CD14-positive monocyte (primary cell): ENCODE results near the gene CCDC68. TPM values are rescaled to one million over a fixed set of nuclear protein-coding genes. Genes with fewer than 3 reads are reported as not detected.

ENCODE experiments used
- DNase-seq, 3 donors: peaks; one replicate each; pipeline ENCODE4 v3.0.0-alpha.2; 2011 to 2022
- H2AFZ ChIP-seq: 2 replicates; pipeline ENCODE4 v1.6.0; 2012; ENCODE audit warnings: mild to moderate bottlenecking, low read depth, low read length, inconsistent platforms; ENCODE audit not compliant: insufficient read depth, poor library complexity, severe bottlenecking
- H3K27ac ChIP-seq, 2 donors: 1 replicate in 1 of 2; 2 replicates in 1 of 2; pipeline ENCODE4 v1.5.1; 2012 to 2013; ENCODE audit warnings: low read length in 2 of 2, control low read depth in 1 of 2, inconsistent platforms in 1 of 2, low read depth in 1 of 2, mild to moderate bottlenecking in 1 of 2
- H3K27me3 ChIP-seq, 2 donors: one replicate each; pipeline versions ENCODE4 v1.6.0 to v1.6.1; 2011 to 2013; ENCODE audit warnings: low read length in 2 of 2; ENCODE audit not compliant: control insufficient read depth in 2 of 2, insufficient read depth in 2 of 2
- H3K36me3 ChIP-seq, 2 donors: replicated peaks in 1 of 2; 1 replicate in 1 of 2; 2 replicates in 1 of 2; pipeline versions ENCODE4 v1.5.1 to v1.6.1; 2012 to 2013; ENCODE audit warnings: low read length in 2 of 2, control low read depth in 1 of 2, inconsistent platforms in 1 of 2, mild to moderate bottlenecking in 1 of 2; ENCODE audit not compliant: insufficient read depth in 2 of 2, control insufficient read depth in 1 of 2
- H3K4me1 ChIP-seq, 2 donors: 1 replicate in 1 of 2; 2 replicates in 1 of 2; pipeline versions ENCODE4 v1.5.1 to v1.6.1; 2012 to 2013; ENCODE audit warnings: low read length in 2 of 2, control low read depth in 1 of 2, inconsistent platforms in 1 of 2, mild to moderate bottlenecking in 1 of 2, moderate library complexity in 1 of 2; ENCODE audit not compliant: insufficient read depth in 2 of 2, control insufficient read depth in 1 of 2
- H3K4me2 ChIP-seq: replicated peaks from 2 replicates; pipeline ENCODE3; 2012; ENCODE audit warnings: low read length, moderate library complexity, mild to moderate bottlenecking; ENCODE audit not compliant: poor library complexity, severe bottlenecking; ENCODE audit errors: extremely low read depth
- H3K4me3 ChIP-seq, 3 experiments: fragments of 200-600 bp in 1 of 3; sonication (generic) in 1 of 3; replicated peaks in 1 of 3; 1 replicate in 2 of 3; 2 replicates in 1 of 3; pipeline ENCODE4 v1.5.1; 2011 to 2013; ENCODE audit warnings: low read length in 3 of 3, mild to moderate bottlenecking in 3 of 3, control low read depth in 2 of 3, low read depth in 2 of 3, inconsistent platforms in 1 of 3, moderate library complexity in 1 of 3
- H3K79me2 ChIP-seq: 2 replicates; pipeline ENCODE4 v1.6.0; 2012; ENCODE audit warnings: mild to moderate bottlenecking, control low read depth, inconsistent platforms, low read length, moderate library complexity; ENCODE audit not compliant: insufficient read depth
- H3K9ac ChIP-seq: 2 replicates; pipeline ENCODE4 v1.6.0; 2017; ENCODE audit warnings: low read length, mild to moderate bottlenecking; ENCODE audit not compliant: insufficient read depth, poor library complexity, severe bottlenecking
- H3K9me3 ChIP-seq, 2 donors: replicated peaks in 1 of 2; 1 replicate in 1 of 2; 2 replicates in 1 of 2; pipeline versions ENCODE4 v1.5.1 to v1.6.1; 2012 to 2013; ENCODE audit warnings: low read length in 2 of 2, control low read depth in 1 of 2; ENCODE audit not compliant: control insufficient read depth in 1 of 2, insufficient read depth in 1 of 2
- H4K20me1 ChIP-seq: 2 replicates; pipeline ENCODE4 v1.6.0; 2012; ENCODE audit warnings: mild to moderate bottlenecking, low read length, control low read depth, moderate library complexity; ENCODE audit not compliant: insufficient read depth
- H3K27ac Mint-ChIP-seq, 7 donors: one replicate each; pipeline ENCODE4 v1.8.0; 2020; ENCODE audit warnings: mild to moderate bottlenecking in 7 of 7, mixed read lengths in 7 of 7, moderate library complexity in 6 of 7, inconsistent platforms in 2 of 7
- H3K27me3 Mint-ChIP-seq, 3 donors: one replicate each; pipeline ENCODE4 v1.8.0; 2021 to 2022; ENCODE audit warnings: low read depth in 3 of 3, mild to moderate bottlenecking in 3 of 3, mixed read lengths in 3 of 3, moderate library complexity in 3 of 3, inconsistent platforms in 1 of 3
- H3K36me3 Mint-ChIP-seq, 2 donors: one replicate each; pipeline ENCODE4 v1.8.0; 2020; ENCODE audit warnings: mixed read lengths in 2 of 2, inconsistent platforms in 1 of 2, mild to moderate bottlenecking in 1 of 2
- H3K4me1 Mint-ChIP-seq: one replicate; pipeline ENCODE4 v1.8.0; 2020; ENCODE audit warnings: mild to moderate bottlenecking, mixed read lengths
- H3K4me3 Mint-ChIP-seq, 2 donors: one replicate each; pipeline ENCODE4 v1.8.0; 2020; ENCODE audit warnings: mild to moderate bottlenecking in 2 of 2, mixed read lengths in 2 of 2, moderate library complexity in 1 of 2
- H3K9me3 Mint-ChIP-seq, 7 donors: one replicate each; pipeline ENCODE4 v1.8.0; 2020 to 2022; ENCODE audit warnings: mixed read lengths in 7 of 7, mild to moderate bottlenecking in 6 of 7, moderate library complexity in 6 of 7, inconsistent platforms in 2 of 7
- CTCF ChIP-seq: fragments of 200-600 bp; IDR thresholded peaks from one replicate; pipeline ENCODE4 v1.8.0; 2022; ENCODE audit warnings: antibody characterized with exemption, mild to moderate bottlenecking
- WGBS: methylation state at CpG from one replicate; pipeline ENCODE4 v1.1.5; 2013; ENCODE audit warnings: missing lambda C conversion rate; ENCODE audit not compliant: insufficient coverage; 5-methylcytosine and 5-hydroxymethylcytosine counted together
- intact Hi-C, 2 donors: fragments of 100-400 bp; cut with micrococcal nuclease; formaldehyde crosslinking; loops; one replicate each; pipeline versions ENCODE4 v1.15.0 to v1.15.1; 2023
- polyA plus RNA-seq, 3 donors: library from polyadenylated mRNA; depleted of rRNA in 1 of 3; unstranded in 2 of 3; stranded (reverse) in 1 of 3; fragments of 300-500 nt in 2 of 3; fragments of >200 nt in 1 of 3; fragmentation: Illumina TruSeq in 2 of 3; gene quantifications; 1 replicate in 2 of 3; 2 replicates in 1 of 3; pipeline ENCODE4 v1.2.3, GENCODE V29; 2012 to 2021

Gene CCDC68
- polyA plus RNA-seq, 3 donors = 0.09 to 0.15 TPM; not detected in 1

- H3K27ac Mint-ChIP-seq = no peak overlapping the region
- peaks cover 0 to 3% (median 0%) of the 10 kb centered on the region in 3 donors for H3K27me3 Mint-ChIP-seq
- H3K9me3 Mint-ChIP-seq = peaks cover 0 to 4% (median 0%) of the 10 kb centered on the region in 7 donors
- no peaks in the 10 kb centered on the region for H3K9me3 ChIP-seq
- H3K4me2 ChIP-seq = no peak overlapping the region
- H3K79me2 ChIP-seq = no peaks in the 10 kb centered on the region
- no peak overlapping the region for H2AFZ ChIP-seq
- H3K36me3 ChIP-seq = no peaks in the 10 kb centered on the region
- no peaks in the 10 kb centered on the region for H3K4me1 ChIP-seq
- no peak overlapping the region for H3K4me3 Mint-ChIP-seq
- H3K4me1 Mint-ChIP-seq = no peaks in the 10 kb centered on the region
- intact Hi-C loops = no loop called here
- WGBS = 86% methylated on average over 1 of the region's 6 CpGs
- DNase-seq = no peak
- no peaks in the 10 kb centered on the region for H3K36me3 Mint-ChIP-seq
- H3K4me3 ChIP-seq = no peak overlapping the region
- no peaks in the 10 kb centered on the region for H4K20me1 ChIP-seq
- H3K27ac ChIP-seq = no peak overlapping the region
- no peaks in the 10 kb centered on the region for H3K27me3 ChIP-seq
- no peak for TF ChIP-seq CTCF
- no peak overlapping the region for H3K9ac ChIP-seq
Measured at GRCh38 chr18:54883816-54884604, 75.3 kb downstream of the CCDC68 start.

- no peaks in the 10 kb centered on the region for H3K4me1 Mint-ChIP-seq
- H3K27me3 ChIP-seq = no peaks in the 10 kb centered on the region
- no peaks in the 10 kb centered on the region for H3K79me2 ChIP-seq
- no peaks in the 10 kb centered on the region for H3K4me1 ChIP-seq
- 100% methylated on average over 2 of the region's 4 CpGs for WGBS
- H3K4me3 ChIP-seq = no peak overlapping the region
- DNase-seq = no peak
- H3K27me3 Mint-ChIP-seq = peaks cover 0 to 3% (median 0%) of the 10 kb centered on the region in 3 donors
- no peaks in the 10 kb centered on the region for H4K20me1 ChIP-seq
- no peak overlapping the region for H3K9ac ChIP-seq
- H2AFZ ChIP-seq = no peak overlapping the region
- H3K36me3 Mint-ChIP-seq = no peaks in the 10 kb centered on the region
- no peak overlapping the region for H3K27ac ChIP-seq
- intact Hi-C loops = no loop called here
- H3K4me2 ChIP-seq = no peak overlapping the region
- no peaks in the 10 kb centered on the region for H3K9me3 ChIP-seq
- no peak for TF ChIP-seq CTCF
- H3K27ac Mint-ChIP-seq = no peak overlapping the region
- no peak overlapping the region for H3K4me3 Mint-ChIP-seq
- peaks cover 0 to 4% (median 0%) of the 10 kb centered on the region in 7 donors for H3K9me3 Mint-ChIP-seq
- no peaks in the 10 kb centered on the region for H3K36me3 ChIP-seq
Measured at GRCh38 chr18:54882318-54882717, 76.9 kb downstream of the CCDC68 start.
